Activated CD4-positive, CD25-positive, alpha-beta regulatory T cell treated with anti-CD3 and anti-CD28 coated beads, Interleukin-2, amount 50 U/mL, for 72 hours (primary cell): ENCODE measurements around the gene NUDT13.

Experiments used
- DNase-seq: peaks from one replicate; pipeline ENCODE4 v3.0.0; 2021

Gene NUDT13

DNA sequence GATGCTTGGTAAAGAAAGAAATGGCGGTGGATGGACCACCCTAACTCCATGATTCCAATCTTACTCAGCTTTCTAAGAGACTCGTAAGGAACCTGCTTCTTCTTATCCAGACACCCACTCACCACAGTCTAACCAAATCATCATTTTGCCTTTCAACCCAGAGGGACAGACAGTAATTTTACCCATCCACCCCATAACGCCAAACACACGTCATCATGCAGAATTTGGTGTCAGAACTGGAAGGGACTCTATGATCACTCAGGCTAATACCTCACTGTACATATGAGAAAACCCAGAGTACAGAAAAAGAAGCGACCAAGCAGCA, 57.2 kb downstream of the NUDT13 start:
- no peak for DNase-seq

DNA sequence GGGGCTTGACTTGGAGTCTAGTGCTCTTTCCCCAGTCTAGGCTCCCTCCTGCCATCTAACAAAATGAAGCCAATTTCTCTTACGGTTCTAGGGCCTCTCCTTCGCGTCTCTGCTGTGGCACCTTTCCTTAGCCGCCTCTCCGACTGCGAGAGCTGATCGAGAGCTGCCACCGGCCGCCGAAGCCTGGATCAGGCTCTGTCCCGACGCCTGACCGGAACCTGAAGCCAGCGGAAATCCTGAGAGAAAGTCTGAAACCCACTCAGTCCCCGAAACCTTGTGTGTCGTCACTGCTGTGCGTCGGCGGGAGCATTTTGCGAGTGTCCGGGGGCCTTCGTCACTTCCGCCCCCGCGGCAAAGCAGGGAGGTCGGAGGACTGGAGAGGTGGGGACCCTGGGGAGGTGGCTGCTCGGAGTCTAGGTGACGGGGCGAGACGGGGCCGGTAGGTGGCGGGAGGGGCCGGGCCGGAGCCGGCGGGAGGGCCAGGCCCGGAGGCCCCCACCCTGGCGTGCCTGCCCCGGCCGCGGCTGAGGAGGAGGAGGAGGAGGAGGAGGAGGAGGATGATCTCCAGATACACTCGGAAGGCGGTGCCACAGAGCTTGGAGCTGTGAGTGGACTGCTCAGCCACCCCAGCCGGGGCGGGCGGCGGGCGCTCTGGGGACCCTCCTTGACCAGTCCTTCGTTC, 57.7 kb downstream of the NUDT13 start, which contains the start of the genes ECD and FAM149B1:
TSS of gene ECD (minus strand) at position 226 of the 682 bp plus-strand sequence. CDS start 4,071 bp downstream, outside the sequence.
TSS of gene FAM149B1 (plus strand) at position 337 of the 682 bp plus-strand sequence. CDS start at position 558, 221 bp downstream.
- DNase-seq, result peak; percentile 89

DNA sequence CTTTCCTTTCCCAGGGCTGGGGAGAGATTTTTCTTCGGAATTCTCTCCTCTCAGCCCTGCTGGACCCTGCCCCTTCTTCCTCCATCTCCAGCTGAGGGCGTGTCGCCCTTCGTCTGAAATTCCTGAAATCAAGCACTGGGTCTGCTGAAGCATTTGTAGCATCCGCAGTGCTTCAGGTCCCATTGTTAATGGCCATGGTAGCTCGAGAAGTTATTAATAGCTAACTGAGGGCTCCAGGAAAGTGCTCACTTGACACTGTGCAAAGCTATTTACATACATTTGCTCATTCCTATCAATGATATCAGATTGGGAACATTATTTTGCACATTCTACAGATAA, 58.2 kb downstream of the NUDT13 start:
- DNase-seq, result no peak

DNA sequence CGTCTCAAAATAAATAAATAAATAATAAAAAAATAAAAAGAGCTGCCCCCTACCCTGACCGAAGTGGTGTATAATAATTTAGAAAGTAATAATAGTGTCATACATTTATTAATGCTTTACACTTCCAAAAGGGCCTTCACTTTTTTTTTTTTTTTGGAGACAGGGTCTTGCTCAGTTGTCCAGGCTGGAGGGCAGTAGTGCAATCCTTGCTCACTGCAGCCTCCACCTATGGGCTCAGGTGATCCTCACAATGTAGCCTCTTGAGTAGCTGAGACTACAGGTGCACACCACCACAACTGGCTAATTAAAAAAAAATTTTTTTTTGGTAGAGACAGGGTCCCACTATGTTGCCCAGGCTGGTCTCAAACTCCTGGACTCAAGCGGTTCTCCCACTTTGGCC, 59.1 kb downstream of the NUDT13 start:
- no peak for DNase-seq

DNA sequence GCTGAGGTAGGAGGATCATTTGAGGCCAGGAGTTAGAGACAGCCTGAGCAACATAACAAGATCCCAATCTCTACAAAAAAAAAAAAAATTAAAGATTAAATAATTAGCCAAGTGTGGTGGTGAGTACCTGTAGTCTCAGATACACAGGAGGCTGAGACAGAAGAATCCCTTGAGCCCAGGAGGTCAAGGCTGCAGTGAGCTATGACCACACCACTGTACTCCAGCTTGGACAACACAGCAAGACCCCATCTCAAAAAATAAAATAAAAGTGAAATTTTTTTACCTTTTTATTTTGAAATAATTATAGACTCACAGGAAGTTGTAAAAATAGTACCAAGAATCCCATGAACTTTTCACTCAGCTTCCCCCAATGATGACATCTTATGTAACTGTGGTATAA, 62.6 kb downstream of the NUDT13 start:
- DNase-seq, result no peak

DNA sequence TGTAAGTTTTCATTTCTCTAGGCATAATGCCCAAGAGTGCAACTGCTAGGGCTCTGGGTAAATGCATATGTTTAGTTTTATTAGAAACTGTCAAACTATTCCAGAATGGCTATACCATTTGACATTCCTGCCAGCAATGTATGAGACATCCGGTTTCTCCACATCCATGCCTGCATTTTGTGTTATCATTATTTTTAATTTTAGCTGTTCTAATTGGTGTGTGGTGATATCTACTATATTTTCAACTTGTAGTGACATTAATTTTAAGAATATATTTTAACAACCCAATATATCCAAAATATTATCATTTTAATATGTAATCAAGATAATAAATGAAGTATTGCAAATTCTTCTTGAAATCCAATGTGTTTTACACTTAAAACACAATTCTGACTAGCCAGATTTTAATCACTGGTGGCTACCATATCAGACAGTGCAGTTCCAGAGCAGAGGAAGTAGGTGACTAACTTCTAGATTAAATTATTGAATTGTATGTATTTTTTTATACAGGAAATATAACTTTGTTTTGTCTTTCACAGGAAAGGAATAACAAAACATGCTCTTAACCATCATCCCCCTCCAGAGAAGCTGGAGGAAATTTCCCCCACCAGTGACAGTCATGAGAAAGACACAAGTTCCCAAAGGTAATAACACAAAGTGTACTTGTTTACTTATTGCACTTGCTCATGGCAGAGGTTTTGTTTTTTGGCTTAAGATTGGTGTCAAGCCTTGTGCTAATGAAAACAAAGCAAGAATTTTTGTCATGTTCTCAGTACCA, 64.1 kb downstream of the NUDT13 start:
- DNase-seq, result no peak
